Measurements from ENCODE around the gene SLC7A10. TPM values are rescaled to one million over a fixed set of nuclear protein-coding genes. Genes with fewer than 3 reads are reported as not detected.

SLC7A10 gene
- total and polyA plus RNA-seq, 2 donors from 2014 or later = 0.41 TPM; not detected in 1

DNA sequence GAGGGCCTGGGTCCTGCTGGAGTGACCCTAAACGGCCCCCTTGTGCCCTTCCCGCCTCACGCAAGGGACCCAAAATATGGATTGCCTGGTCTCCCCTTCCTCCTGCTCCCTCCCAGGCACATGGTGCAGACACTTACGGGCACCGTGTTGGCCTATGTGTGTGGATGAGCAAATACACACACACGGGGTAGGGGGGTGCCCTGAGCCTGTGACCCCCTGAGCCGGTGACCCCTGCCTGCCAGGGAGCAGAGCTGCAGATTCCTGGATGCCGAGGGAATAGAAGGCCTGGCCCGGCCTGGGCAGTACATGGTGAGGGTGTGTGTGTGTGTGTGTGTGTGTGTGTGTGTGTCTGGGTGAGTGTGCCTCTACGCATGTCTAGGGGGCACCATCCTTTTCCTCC is 43.4 kb upstream of the SLC7A10 start:
- FAIRE-seq (no peak), DNase-seq (peak in 1 of 5 donors; percentile 36)
- Histone ChIP-seq H3K4me1 (ENCODE audit: control insufficient read depth in 2 of 3, insufficient read depth in 2 of 3, low read depth in 1 of 3, low read length in 3 of 3) (no peaks in the 10 kb centered on the region), H3K27me3 (ENCODE audit: control insufficient read depth, insufficient read depth, low read length) (no peaks in the 10 kb centered on the region), H3K36me3 (ENCODE audit: control insufficient read depth in 2 of 3, insufficient read depth in 3 of 3, low read length in 3 of 3) (no peaks in the 10 kb centered on the region), H3K27ac (ENCODE audit: low read depth in 2 of 2, low read length in 2 of 2) (no peak overlapping the region), H3K9ac (ENCODE audit: low read length in 3 of 3) (no peak overlapping the region), H3K4me3 (ENCODE audit: low read length in 3 of 3) (no peak overlapping the region), H3K9me3 (ENCODE audit: control insufficient read depth in 2 of 3, insufficient read depth in 1 of 3, low read length in 3 of 3) (no peaks in the 10 kb centered on the region)
- TF ChIP-seq CTCF (IDR thresholded peaks at IDR 0.05; ENCODE audit: borderline replicate concordance, extremely low read depth, insufficient read depth) = no peak
- intact Hi-C loops (cut with DNase I) = no loop called here

DNA sequence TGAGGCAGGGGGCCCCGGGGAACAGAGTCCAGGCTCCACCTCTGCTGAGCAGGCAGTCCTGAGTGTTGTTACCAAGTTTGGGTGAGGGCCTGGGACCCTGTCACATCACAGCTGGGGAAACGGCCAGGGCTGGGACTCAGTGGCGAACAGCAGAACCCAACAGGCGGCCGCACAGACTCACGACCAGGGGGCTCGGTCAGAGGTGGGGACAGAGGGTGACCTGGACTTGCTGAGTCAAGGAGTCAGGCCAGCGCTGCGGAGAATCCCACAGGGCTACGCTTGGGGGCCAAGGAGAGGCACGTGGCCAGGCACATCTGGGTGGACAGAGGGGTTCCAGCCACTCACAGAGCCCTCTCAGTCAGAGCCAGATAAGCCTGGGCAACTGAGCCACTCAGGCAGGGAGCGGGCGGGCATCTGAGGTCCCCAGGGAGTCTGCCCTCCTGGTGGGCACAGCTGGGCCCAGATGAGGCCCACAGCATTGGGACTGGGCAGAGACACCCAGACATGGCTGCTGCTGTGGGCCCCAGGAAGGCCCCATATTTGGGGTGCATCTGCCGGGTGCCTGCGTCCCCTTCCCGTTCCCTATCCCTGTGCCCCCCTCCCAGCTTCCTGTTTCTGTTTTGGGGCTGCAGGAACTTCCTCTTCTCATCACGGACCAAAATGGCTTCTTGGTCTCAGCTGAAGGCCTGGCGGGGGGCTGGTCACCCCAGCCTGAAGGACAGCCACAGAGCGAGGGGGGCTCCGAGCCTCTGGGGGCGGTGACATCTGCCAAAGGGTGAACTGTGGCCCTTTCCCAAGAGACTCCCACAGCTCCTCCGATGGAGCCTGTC is 42.7 kb upstream of the SLC7A10 start:
- DNase-seq (peak in 1 of 5 donors; percentile 73), FAIRE-seq (no peak)
- Histone ChIP-seq H3K9me3 (ENCODE audit: control insufficient read depth in 2 of 3, insufficient read depth in 1 of 3, low read length in 3 of 3) (no peaks in the 10 kb centered on the region), H3K4me1 (ENCODE audit: control insufficient read depth in 2 of 3, insufficient read depth in 2 of 3, low read depth in 1 of 3, low read length in 3 of 3) (no peaks in the 10 kb centered on the region), H3K27me3 (ENCODE audit: control insufficient read depth, insufficient read depth, low read length) (no peaks in the 10 kb centered on the region), H3K9ac (ENCODE audit: low read length in 3 of 3) (no peak overlapping the region), H3K4me3 (ENCODE audit: low read length in 3 of 3) (no peak overlapping the region), H3K27ac (ENCODE audit: low read depth in 2 of 2, low read length in 2 of 2) (no peak overlapping the region), H3K36me3 (ENCODE audit: control insufficient read depth in 2 of 3, insufficient read depth in 3 of 3, low read length in 3 of 3) (no peaks in the 10 kb centered on the region)
- TF ChIP-seq CTCF (IDR thresholded peaks at IDR 0.05; ENCODE audit: borderline replicate concordance, extremely low read depth, insufficient read depth) = no peak
- intact Hi-C loops (cut with DNase I) = no loop called here

DNA sequence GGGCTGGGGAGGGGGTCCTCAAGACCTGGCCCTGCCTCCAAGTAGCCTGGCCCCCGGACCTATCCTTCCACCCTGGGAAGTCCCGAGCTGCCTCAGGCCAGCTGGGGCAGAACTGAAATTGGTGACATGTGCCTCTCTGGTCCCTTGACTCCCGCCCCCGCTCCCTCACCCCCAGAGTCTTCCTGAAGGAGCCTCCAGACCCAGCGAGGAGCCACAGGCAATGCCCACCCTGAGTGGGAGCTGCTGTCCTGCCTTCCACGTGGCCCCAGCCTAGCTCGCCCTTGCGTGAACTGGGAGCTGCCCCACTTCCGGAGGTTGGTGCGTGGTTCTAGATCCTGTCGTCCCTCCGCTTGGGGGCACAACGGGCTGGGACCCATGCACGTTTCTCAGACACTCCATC is 42.1 kb upstream of the SLC7A10 start:
- no peaks in the 10 kb centered on the region for H3K4me1 ChIP-seq (ENCODE audit: control insufficient read depth in 2 of 3, insufficient read depth in 2 of 3, low read depth in 1 of 3, low read length in 3 of 3)
- H3K4me3 ChIP-seq (ENCODE audit: low read length in 3 of 3) = no peak overlapping the region
- intact Hi-C loops (cut with DNase I) = no loop called here
- DNase-seq (peak in 1 of 5 donors; percentile 78), FAIRE-seq (no peak)
- no peaks in the 10 kb centered on the region for H3K9me3 ChIP-seq (ENCODE audit: control insufficient read depth in 2 of 3, insufficient read depth in 1 of 3, low read length in 3 of 3)
- no peak for TF ChIP-seq CTCF (IDR thresholded peaks at IDR 0.05; ENCODE audit: borderline replicate concordance, extremely low read depth, insufficient read depth)
- H3K27ac ChIP-seq (ENCODE audit: low read depth in 2 of 2, low read length in 2 of 2) = no peak overlapping the region
- H3K9ac ChIP-seq (ENCODE audit: low read length in 3 of 3) = no peak overlapping the region
- H3K36me3 ChIP-seq (ENCODE audit: control insufficient read depth in 2 of 3, insufficient read depth in 3 of 3, low read length in 3 of 3) = no peaks in the 10 kb centered on the region
- no peaks in the 10 kb centered on the region for H3K27me3 ChIP-seq (ENCODE audit: control insufficient read depth, insufficient read depth, low read length)
